HL-60/S4 treated with retinoic acid at 250 ng/mL for 4 days and 3 days (cell line): ENCODE data around the gene NAPG.
"Not testable (repeated sequence)": the region's sequence is repeated elsewhere in the genome, so short reads cannot be mapped to it uniquely, and the experiment has no call there.

Experiments
- in situ Hi-C: fragments of 300-500 bp; cut with MboI; formaldehyde crosslinking; loops from 2 replicates; pipeline ENCODE4 v1.7.0; 2022; ENCODE audit warnings: low sequenced_read_pairs

The NAPG gene

GRCh38 chr18:10543277-10543676, 17.4 kb downstream of the NAPG start:
- in situ Hi-C loops: no loop called here

GRCh38 chr18:10544093-10544748, 18.4 kb downstream of the NAPG start:
- in situ Hi-C loops: no loop called here

GRCh38 chr18:10546557-10547300, 20.9 kb downstream of the NAPG start:
- in situ Hi-C loops: no loop called here

- in situ Hi-C loops: no loop called here
Measured at GRCh38 chr18:10552226-10552625, 26.4 kb downstream of the NAPG start.

GRCh38 chr18:10556251-10556650, 30.4 kb downstream of the NAPG start:
- in situ Hi-C loops: not testable (repeated sequence)

- in situ Hi-C loops: no loop called here
Measured at GRCh38 chr18:10557085-10557677, 31.4 kb downstream of the NAPG start.

- in situ Hi-C loops: no loop called here
Measured at GRCh38 chr18:10558243-10558966, 32.6 kb downstream of the NAPG start.

- in situ Hi-C loops: no loop called here
Measured at GRCh38 chr18:10558967-10559298, 33.1 kb downstream of the NAPG start.

- in situ Hi-C loops: no loop called here
Measured at GRCh38 chr18:10559553-10560451, 34.0 kb downstream of the NAPG start.

GRCh38 chr18:10560452-10561045, 34.7 kb downstream of the NAPG start:
- in situ Hi-C loops: no loop called here

- in situ Hi-C loops: no loop called here
Measured at GRCh38 chr18:10562773-10563160, 36.9 kb downstream of the NAPG start.

GRCh38 chr18:10563886-10564285, 38.1 kb downstream of the NAPG start:
- in situ Hi-C loops: no loop called here

- in situ Hi-C loops: no loop called here
Measured at GRCh38 chr18:10564975-10565773, 39.3 kb downstream of the NAPG start.

- in situ Hi-C loops: no loop called here
Measured at GRCh38 chr18:10565835-10566234, 40.0 kb downstream of the NAPG start.

GRCh38 chr18:10566390-10566789, 40.6 kb downstream of the NAPG start:
- in situ Hi-C loops: no loop called here

- in situ Hi-C loops: not testable (repeated sequence)
Measured at GRCh38 chr18:10569941-10570340, 44.1 kb downstream of the NAPG start.

- in situ Hi-C loops: no loop called here
Measured at GRCh38 chr18:10570622-10571021, 44.8 kb downstream of the NAPG start.

GRCh38 chr18:10571537-10571936, 45.7 kb downstream of the NAPG start:
- in situ Hi-C loops: no loop called here

GRCh38 chr18:10573261-10573660, 47.4 kb downstream of the NAPG start:
- in situ Hi-C loops: not testable (repeated sequence)
